Ovary (tissue), 9 donors: Measurements from ENCODE around the gene PCGF5. TPM values are rescaled to one million over a fixed set of nuclear protein-coding genes. Genes with fewer than 3 reads are reported as not detected.

Experiments used
- DNase-seq, 5 donors: peaks; one replicate each; pipeline ENCODE4 v3.0.0-alpha.2; 2019 to 2020
- H3K27ac ChIP-seq, 2 donors: fragments of 200-600 bp; one replicate each; pipeline versions ENCODE4 v1.5.1 to v1.8.0; 2019 to 2022
- H3K27me3 ChIP-seq: fragments of 200-600 bp; one replicate; pipeline ENCODE4 v1.8.0; 2022
- H3K36me3 ChIP-seq: fragments of 200-600 bp; sonication (generic); one replicate; pipeline ENCODE4 v1.5.1; 2019
- H3K4me1 ChIP-seq: one replicate; pipeline ENCODE4 v1.8.1; 2013; ENCODE audit warnings: mild to moderate bottlenecking, moderate library complexity; ENCODE audit not compliant: insufficient read depth
- H3K4me3 ChIP-seq: fragments of 200-600 bp; sonication (generic); one replicate; pipeline ENCODE4 v1.5.1; 2017
- H3K9me3 ChIP-seq, 2 donors: fragments of 200-600 bp in 1 of 2; sonication (generic) in 1 of 2; one replicate each; pipeline versions ENCODE4 v1.5.1 to v1.8.1; 2013 to 2019; ENCODE audit warnings: mild to moderate bottlenecking in 1 of 2, moderate library complexity in 1 of 2
- EP300 ChIP-seq: sonication (generic); formaldehyde crosslinking; IDR thresholded peaks from one replicate; pipeline ENCODE4 v1.6.1; 2017; ENCODE audit warnings: antibody characterized with exemption
- POLR2A ChIP-seq: fragments of 450-650 bp; IDR thresholded peaks from one replicate; pipeline ENCODE4 v1.6.1; 2017; ENCODE audit warnings: antibody characterized with exemption, mild to moderate bottlenecking, moderate library complexity
- WGBS, 3 donors: extraction: QIAGEN DNeasy Blood & Tissue Kit in 1 of 3; methylation state at CpG; one replicate each; pipeline versions ENCODE4 v1.1.5 to v1.1.7; 2013 to 2017; 5-methylcytosine and 5-hydroxymethylcytosine counted together
- intact Hi-C, 4 donors: fragments of 100-400 bp; cut with DNase I; formaldehyde crosslinking; loops; one replicate each; pipeline versions ENCODE4 v1.11.0 to v1.15.1; 2022 to 2023
- polyA plus RNA-seq, 2 donors: library from polyadenylated mRNA; stranded (reverse); fragments of 200-250 nt in 1 of 2; fragments of 350-450 nt in 1 of 2; fragmentation: Illumina TruSeq in 1 of 2; extraction: RNeasy Lipid Tissue Mini Kit (QIAGEN cat#74804) in 1 of 2; gene quantifications; one replicate each; pipeline ENCODE4 v1.2.3, GENCODE V29; 2013 to 2014
- total RNA-seq, 7 donors: library from RNA; depleted of rRNA in 2 of 7; stranded (reverse); fragments of >200 nt in 2 of 7; fragmentation: NEBNext Ultra II Directional in 3 of 7; extraction: Animal tissue kit (Norgen Biotek cat#: 25700) in 3 of 7; gene quantifications; one replicate each; pipeline versions ENCODE4 v1.1.0 to v1.2.4, GENCODE V29; 2016 to 2023
- TF ChIP-seq, protein P1 (sequence below), 3 donors: fragments of 450-650 bp in 2 of 3; fragments of 200-600 bp in 1 of 3; IDR thresholded peaks; one replicate each; pipeline versions ENCODE4 v1.5.1 to v1.8.0; 2016 to 2022; ENCODE audit warnings: antibody characterized with exemption in 3 of 3, mild to moderate bottlenecking in 1 of 3
- donor health status: DM: no; HTN: no; CAD: no; lungs with moderate emphysema.
- donor health status: DM: no; HTN: no; CAD: no.
- donor health status: Bipolar disorder and iron deficiency.
- donor health status: DM: yes; HTN: yes; CAD: no.
- donor health status: DM: no; HTN: no; CAD: no.
- donor health status: DM: yes; HTN: yes; CAD: no.

The PCGF5 gene
- total and polyA plus RNA-seq, 9 donors = 13.1 to 49.0 (median 36.1) TPM

DNA sequence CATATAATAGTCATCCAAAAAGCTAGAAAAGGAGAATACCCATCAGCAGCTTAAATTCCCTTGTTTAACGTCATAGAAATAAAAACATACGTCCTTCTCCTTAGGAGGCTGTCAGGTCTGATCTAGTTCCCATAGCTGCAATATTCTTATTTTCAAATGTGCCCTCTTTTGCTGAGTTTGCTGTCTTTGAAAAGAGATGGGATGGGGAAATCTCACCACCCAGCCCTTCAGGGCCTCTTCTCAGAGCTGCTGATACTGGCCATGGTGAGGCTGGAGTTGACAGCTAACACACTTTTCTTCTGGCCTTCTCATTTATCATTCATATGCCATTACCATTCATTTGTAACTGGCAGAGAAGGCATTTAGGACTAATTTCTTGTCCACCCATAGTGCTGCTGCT lies 5.1 kb upstream of the PCGF5 start:
- Histone ChIP-seq H3K4me3 (no peak overlapping the region), H3K36me3 (no peaks in the 10 kb centered on the region), H3K27me3 (no peaks in the 10 kb centered on the region), H3K4me1 (peaks cover 2% of the 10 kb centered on the region), H3K27ac (no peak overlapping the region), H3K9me3 (no peaks in the 10 kb centered on the region)
- no peak for DNase-seq
- TF ChIP-seq, protein P1, sequence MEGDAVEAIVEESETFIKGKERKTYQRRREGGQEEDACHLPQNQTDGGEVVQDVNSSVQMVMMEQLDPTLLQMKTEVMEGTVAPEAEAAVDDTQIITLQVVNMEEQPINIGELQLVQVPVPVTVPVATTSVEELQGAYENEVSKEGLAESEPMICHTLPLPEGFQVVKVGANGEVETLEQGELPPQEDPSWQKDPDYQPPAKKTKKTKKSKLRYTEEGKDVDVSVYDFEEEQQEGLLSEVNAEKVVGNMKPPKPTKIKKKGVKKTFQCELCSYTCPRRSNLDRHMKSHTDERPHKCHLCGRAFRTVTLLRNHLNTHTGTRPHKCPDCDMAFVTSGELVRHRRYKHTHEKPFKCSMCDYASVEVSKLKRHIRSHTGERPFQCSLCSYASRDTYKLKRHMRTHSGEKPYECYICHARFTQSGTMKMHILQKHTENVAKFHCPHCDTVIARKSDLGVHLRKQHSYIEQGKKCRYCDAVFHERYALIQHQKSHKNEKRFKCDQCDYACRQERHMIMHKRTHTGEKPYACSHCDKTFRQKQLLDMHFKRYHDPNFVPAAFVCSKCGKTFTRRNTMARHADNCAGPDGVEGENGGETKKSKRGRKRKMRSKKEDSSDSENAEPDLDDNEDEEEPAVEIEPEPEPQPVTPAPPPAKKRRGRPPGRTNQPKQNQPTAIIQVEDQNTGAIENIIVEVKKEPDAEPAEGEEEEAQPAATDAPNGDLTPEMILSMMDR (IDR thresholded peaks at IDR 0.05) = no peak
- no peak for TF ChIP-seq EP300
- no peak for TF ChIP-seq POLR2A
- intact Hi-C loops = loop anchor here in 1 of 4 donors (10.0 kb wide), 1 partner anchor 51 kb away; no protein-coding TSS in a partner anchor
- WGBS, 3 donors = 90 to 92% (median 91%) methylated on average over 2 of the region's 2 CpGs

DNA sequence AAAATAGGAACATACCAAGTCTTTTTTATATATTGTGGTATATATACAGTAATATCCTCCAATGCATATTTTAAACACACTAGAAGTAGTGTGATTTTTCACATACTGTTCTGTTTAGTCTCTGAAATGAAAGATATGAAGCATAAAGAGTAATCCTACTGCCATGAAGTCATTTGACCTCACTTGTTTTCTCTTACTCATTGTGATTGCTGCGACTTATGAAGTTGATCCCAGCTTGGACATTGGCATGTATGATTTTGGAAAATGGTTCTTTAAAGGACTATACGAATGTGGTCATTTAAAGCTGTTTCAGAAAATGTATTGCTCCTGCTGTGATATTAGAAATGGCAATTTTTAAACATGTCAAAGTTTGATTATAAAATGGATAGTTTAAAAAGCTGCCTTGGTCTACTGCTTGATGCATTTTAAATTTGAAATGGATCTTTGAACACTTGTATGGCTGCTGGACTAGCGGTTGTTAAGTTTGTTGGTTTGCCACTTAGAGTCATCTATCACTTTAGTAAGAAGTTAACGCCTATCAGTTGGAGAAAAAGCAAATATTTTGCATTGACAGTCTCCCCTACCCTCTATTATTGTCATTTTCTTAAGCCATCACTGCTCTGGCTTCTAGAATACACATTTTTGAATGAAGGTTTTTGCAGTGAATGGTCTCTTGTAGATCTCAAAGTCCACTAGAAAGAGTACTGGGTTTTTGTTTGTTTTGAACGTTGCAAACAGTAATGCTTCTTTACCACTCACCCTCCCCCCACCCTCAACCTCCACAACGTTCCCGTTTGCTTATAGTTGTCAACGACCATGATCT lies 881 bp upstream of the PCGF5 start:
- Histone ChIP-seq H3K4me1 (peaks cover 3% of the 10 kb centered on the region), H3K9me3 (no peaks in the 10 kb centered on the region), H3K4me3 (peak overlapping the region; percentile 93), H3K36me3 (no peaks in the 10 kb centered on the region), H3K27ac (peak overlapping the region in 1 of 2 donors; percentile 81), H3K27me3 (no peaks in the 10 kb centered on the region)
- DNase-seq = no peak
- intact Hi-C loops = loop anchor here in 1 of 4 donors (10.0 kb wide), 1 partner anchor 55 kb away; no protein-coding TSS in a partner anchor
- TF ChIP-seq, protein P1 (IDR thresholded peaks at IDR 0.05) = no peak
- TF ChIP-seq POLR2A = no peak
- TF ChIP-seq EP300 = no peak
- WGBS, 3 donors = 20 to 28% (median 27%) methylated on average over 8 of the region's 8 CpGs

- no peaks in the 10 kb centered on the region for H3K36me3 ChIP-seq
- H3K27ac ChIP-seq = peak overlapping the region; percentile 81 to 88
- WGBS, 3 donors = 1% methylated on average over 25 to 40 of the region's 40 CpGs
- intact Hi-C loops = no loop called here
- H3K27me3 ChIP-seq = no peaks in the 10 kb centered on the region
- DNase-seq = peak in 1 of 5 donors; percentile 18
- TF ChIP-seq, protein P1 (IDR thresholded peaks at IDR 0.05) = no peak
- no peak for TF ChIP-seq EP300
- no peak for TF ChIP-seq POLR2A
- peaks cover 3% of the 10 kb centered on the region for H3K4me1 ChIP-seq
- H3K4me3 ChIP-seq = peak overlapping the region; percentile 93
- no peaks in the 10 kb centered on the region for H3K9me3 ChIP-seq
These were observed 652 bp downstream of the PCGF5 start for GRCh38 chr10:91220954-91221675.

DNA sequence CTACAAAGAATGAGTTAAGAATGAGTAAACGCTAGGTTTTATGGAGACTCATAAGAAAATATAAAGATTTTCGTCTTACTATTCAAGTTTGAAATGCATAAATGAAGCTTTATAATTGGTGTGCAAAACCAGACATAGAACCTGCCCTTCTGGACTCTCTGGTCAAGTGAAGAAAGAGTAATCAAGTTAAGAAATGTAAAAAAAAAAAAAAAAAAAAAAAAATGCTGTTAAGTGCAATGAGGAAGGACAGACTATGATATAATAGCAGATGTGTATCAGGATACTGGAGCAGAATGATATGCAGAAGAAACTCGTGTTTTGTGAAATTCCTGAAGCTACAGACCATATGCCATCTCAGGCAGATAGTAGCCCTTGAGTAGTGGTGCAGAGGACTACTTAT lies 5.6 kb downstream of the PCGF5 start:
- H3K4me1 ChIP-seq = peaks cover 2% of the 10 kb centered on the region
- no peaks in the 10 kb centered on the region for H3K36me3 ChIP-seq
- 93 to 95% (median 93%) methylated on average over 3 of the region's 3 CpGs for WGBS, 3 donors

More for the DNA sequence above, 5.6 kb downstream of the PCGF5 start:
- Histone ChIP-seq H3K27me3 (no peaks in the 10 kb centered on the region), H3K9me3 (no peaks in the 10 kb centered on the region), H3K27ac (no peak overlapping the region), H3K4me3 (no peak overlapping the region)
- TF ChIP-seq EP300 (no peak), POLR2A (no peak)
- TF ChIP-seq, protein P1 (IDR thresholded peaks at IDR 0.05) = no peak
- no peak for DNase-seq
- intact Hi-C loops = no loop called here
